HepG2 (cell line): ENCODE measurements around the gene SDCCAG8.

Source experiments
- FOXP4 ChIP-seq: sonication (generic); formaldehyde crosslinking; IDR thresholded peaks from 2 replicates; pipeline ENCODE4 v1.4.0; 2020; ENCODE audit warnings: missing genetic modification reagents
- HDAC6 ChIP-seq: fragments of 200-600 bp; sonication (generic); IDR thresholded peaks from 2 replicates; pipeline ENCODE4 v1.7.0; 2017; ENCODE audit warnings: mild to moderate bottlenecking, antibody characterized with exemption, low read length, low read depth
- MAFK ChIP-seq, 2 experiments: IDR thresholded peaks in 1 of 2; conservative IDR thresholded peaks in 1 of 2; 2 replicates each; pipeline ENCODE4 v1.6.1; 2011; ENCODE audit warnings: improper control_type of control experiment in 2 of 2, low read length in 2 of 2
- NCOA2 ChIP-seq: sonication (generic); formaldehyde crosslinking; IDR thresholded peaks from 2 replicates; pipeline ENCODE4 v1.8.0; 2022; ENCODE audit warnings: inconsistent platforms
- PHF8 ChIP-seq: sonication (generic); formaldehyde crosslinking; IDR thresholded peaks from 2 replicates; pipeline ENCODE4 v1.5.0; 2020; ENCODE audit warnings: missing genetic modification reagents
- SIN3B ChIP-seq: fragments of 150-350 bp; IDR thresholded peaks from 2 replicates; pipeline ENCODE4 v1.6.1; 2014; ENCODE audit warnings: low read length
- SMAD1 ChIP-seq: sonication (generic); formaldehyde crosslinking; IDR thresholded peaks from 2 replicates; pipeline ENCODE4 v1.4.0; 2020; ENCODE audit warnings: missing genetic modification reagents, low read depth, mild to moderate bottlenecking, borderline replicate concordance
- YY1 ChIP-seq: IDR thresholded peaks from 2 replicates; pipeline ENCODE4 v1.6.1; 2011; ENCODE audit warnings: low read length, low read depth, moderate library complexity, mild to moderate bottlenecking; ENCODE audit not compliant: insufficient read depth, insufficient replicate concordance
- ZZZ3 ChIP-seq: sonication (generic); formaldehyde crosslinking; IDR thresholded peaks from 2 replicates; pipeline ENCODE4 v1.4.0; 2020; ENCODE audit warnings: missing genetic modification reagents, mild to moderate bottlenecking, borderline replicate concordance
- TF ChIP-seq, protein P1 (sequence below): sonication (generic); formaldehyde crosslinking; IDR thresholded peaks from 2 replicates; pipeline ENCODE4 v1.4.0; 2020; ENCODE audit warnings: missing genetic modification reagents

- TF ChIP-seq MAFK (conservative IDR thresholded peaks at IDR 0.05 in 1 of 2, IDR thresholded peaks at IDR 0.05 in 1 of 2; ENCODE audit: low read length in 2 of 2) (no peak), SIN3B (no peak), SMAD1 (CRISPR knock-in tag) (no peak), FOXP4 (no peak), ZZZ3 (CRISPR knock-in tag) (no peak), HDAC6 (no peak), PHF8 (no peak), NCOA2 (CRISPR knock-in tag) (no peak), YY1 (no peak)
- TF ChIP-seq, protein P1, sequence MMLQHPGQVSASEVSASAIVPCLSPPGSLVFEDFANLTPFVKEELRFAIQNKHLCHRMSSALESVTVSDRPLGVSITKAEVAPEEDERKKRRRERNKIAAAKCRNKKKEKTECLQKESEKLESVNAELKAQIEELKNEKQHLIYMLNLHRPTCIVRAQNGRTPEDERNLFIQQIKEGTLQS (CRISPR knock-in tag) = no peak
These were observed 165.3 kb downstream of the SDCCAG8 start for GRCh38 chr1:243420946-243421685.
